Stimulated activated naive CD8-positive, alpha-beta T cell treated with anti-CD3 and anti-CD28 coated beads, Interleukin-15, Interleukin-2, amounts not matched to agents 100 ng/mL and 50 ng/mL, for 24 hours (primary cell): ENCODE measurements around the gene PSMB11.

Experiments
- H3K27ac Mint-ChIP-seq: one replicate; pipeline ENCODE4 v1.8.0; 2021; ENCODE audit warnings: mild to moderate bottlenecking, mixed read lengths
- H3K27me3 Mint-ChIP-seq: one replicate; pipeline ENCODE4 v1.8.0; 2021; ENCODE audit warnings: mixed read lengths
- H3K36me3 Mint-ChIP-seq: one replicate; pipeline ENCODE4 v1.8.0; 2021; ENCODE audit warnings: low read depth, mixed read lengths
- H3K4me1 Mint-ChIP-seq: one replicate; pipeline ENCODE4 v1.8.0; 2021; ENCODE audit warnings: low read depth, mixed read lengths
- H3K4me3 Mint-ChIP-seq: one replicate; pipeline ENCODE4 v1.8.0; 2021; ENCODE audit warnings: mild to moderate bottlenecking, mixed read lengths
- H3K9me3 Mint-ChIP-seq: one replicate; pipeline ENCODE4 v1.8.0; 2021; ENCODE audit warnings: mixed read lengths

Gene PSMB11

DNA sequence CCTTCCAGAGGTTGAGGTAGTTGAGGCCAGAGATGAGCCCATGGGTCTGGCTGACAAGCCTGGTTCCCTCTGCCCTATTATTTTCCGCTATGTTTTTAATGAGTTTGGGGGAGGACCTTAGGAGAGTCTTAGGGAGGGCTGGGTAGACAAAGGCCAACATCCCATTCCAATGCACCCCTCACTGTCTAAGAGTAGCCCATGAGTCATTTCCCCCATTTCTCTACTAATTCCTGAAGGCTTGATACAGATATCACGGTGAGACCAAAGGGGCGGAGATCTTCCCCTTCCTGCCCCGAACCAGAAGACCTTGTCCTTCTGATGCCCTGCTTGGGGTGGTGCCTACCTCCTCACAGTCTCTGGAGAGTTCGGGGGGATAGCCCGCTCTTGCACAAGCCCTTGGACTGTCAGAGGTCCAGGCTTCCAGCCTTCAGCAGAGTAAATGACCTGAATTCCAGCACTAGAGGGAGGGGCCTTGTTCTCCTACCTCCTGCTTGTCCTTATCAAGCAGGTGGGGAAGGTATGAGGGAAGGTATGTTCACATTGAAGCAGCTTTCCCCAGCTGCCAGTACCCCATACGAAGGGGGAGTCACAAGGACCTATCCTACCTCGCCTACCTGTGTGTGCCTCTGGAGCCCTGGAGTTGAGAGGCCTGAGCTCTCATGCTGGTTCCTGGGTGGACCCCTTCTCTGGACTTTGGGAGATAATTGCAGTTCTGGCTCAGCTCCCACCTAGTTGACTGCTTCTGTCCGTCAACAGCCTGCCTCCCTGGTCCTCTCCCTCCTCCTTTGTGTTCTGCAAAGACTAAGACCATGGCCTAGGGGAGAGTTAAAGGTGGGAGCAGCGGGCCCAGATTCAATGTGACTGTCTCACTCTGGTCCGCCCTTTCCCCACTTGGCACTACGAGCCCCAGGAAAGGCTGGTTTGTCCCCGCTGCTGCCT lies 3.7 kb downstream of the PSMB11 start:
- H3K36me3 Mint-ChIP-seq: no peaks in the 10 kb centered on the region
- no peaks in the 10 kb centered on the region for H3K27me3 Mint-ChIP-seq
- no peak overlapping the region for H3K4me3 Mint-ChIP-seq
- no peaks in the 10 kb centered on the region for H3K9me3 Mint-ChIP-seq
- H3K4me1 Mint-ChIP-seq: no peaks in the 10 kb centered on the region
- H3K27ac Mint-ChIP-seq: no peak overlapping the region

DNA sequence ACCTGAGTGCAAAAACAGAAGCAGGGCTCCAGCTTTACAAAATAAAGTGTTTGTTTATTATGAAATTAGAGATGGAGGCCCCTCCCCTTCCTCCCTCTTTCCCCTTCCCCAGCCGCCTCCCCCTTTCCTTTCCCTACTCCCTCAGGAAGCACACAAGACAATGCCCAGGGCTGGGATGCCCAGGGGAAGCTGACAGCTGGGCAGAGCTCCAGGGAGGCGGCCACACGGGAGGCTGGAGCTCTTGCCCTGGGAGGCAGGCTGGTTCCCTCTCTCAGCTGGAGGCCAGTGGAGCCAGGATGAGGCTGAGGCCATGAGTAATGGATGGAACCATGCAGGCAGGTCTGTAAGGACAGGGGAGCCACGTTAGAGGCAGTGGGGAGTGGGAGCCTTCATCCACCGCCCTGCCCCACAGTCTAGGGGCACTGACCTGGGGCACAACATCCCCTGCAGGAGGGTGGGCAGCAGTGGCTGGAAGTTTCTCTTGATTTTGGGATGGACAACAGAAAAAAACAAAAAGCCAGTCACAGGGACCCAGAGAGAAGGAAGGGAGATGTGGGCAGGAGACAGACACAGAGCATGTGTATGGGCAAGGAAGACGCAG lies 5.1 kb downstream of the PSMB11 start:
- H3K27ac Mint-ChIP-seq: no peak overlapping the region
- no peaks in the 10 kb centered on the region for H3K9me3 Mint-ChIP-seq
- H3K27me3 Mint-ChIP-seq: no peaks in the 10 kb centered on the region
- H3K36me3 Mint-ChIP-seq: no peaks in the 10 kb centered on the region
- H3K4me1 Mint-ChIP-seq: no peaks in the 10 kb centered on the region
- H3K4me3 Mint-ChIP-seq: no peak overlapping the region

DNA sequence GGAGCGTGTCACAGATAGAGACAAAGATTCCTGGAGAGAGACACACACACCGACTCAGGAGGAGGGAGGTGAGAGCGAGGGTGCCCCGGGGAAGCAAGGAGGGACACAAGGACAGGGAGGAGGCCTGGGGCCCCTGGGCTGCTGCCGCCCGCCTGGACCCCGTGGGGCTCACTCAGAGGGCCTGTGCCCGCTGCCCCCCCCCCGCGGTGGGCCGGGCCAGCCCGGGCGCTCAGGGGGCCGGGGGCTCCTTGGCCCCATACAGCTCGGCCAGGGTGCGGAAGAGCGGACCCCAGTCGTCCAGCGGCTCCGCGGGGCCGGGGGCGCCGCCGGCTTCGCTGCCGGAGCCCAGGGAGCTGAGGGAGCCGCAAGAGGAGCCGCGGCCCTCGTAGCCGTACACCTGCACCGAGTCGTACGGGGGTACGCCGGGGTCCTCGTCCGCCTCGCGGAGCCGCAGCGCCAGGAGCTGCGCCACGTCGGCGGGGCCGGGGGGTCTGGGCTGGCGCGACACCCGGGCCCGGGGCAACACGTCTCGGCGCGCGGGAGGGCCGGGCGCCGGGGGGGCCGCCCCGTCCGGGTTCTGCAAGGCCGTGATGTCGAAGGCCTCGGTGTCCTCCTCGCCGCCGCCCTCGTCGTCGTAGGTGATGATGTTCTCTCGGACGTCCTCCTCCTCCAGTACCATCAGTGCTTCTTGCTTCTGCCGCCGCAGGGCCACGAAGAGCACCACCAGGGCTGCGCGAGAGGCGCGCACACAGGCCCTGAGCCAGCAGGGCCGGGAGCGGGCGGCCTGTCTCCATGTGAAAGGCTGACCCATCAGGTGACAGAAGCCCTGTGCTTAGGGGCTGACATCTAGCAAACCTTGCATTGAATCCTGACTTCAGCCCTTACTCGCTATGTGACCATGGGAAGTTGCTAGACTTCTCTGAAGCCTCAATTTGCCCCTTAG lies 6.0 kb downstream of the PSMB11 start:
- Mint-ChIP-seq H3K4me3 (no peak overlapping the region), H3K27me3 (no peaks in the 10 kb centered on the region), H3K36me3 (no peaks in the 10 kb centered on the region), H3K9me3 (no peaks in the 10 kb centered on the region), H3K27ac (peak overlapping the region; percentile 2), H3K4me1 (no peaks in the 10 kb centered on the region)

DNA sequence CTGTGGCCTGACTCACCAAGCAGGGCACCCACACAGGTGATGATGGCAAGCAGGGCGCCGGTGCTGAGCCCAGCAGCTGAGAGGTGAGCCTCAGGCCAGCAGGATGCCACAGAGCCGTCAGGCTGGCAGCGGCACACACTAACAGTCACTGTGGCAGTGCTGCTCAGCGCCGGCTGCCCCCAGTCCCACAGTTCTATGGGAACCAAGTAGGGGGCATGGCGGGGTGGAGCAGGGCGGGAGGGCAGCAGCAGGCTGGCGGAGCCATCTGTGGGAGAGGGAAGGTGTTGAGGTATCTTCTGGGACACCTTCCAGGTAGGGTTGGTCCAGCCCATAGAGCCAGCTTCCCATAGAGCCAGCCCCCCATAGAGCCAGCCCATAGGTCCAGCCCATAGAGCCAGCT lies 7.0 kb downstream of the PSMB11 start:
- Mint-ChIP-seq H3K36me3 (no peaks in the 10 kb centered on the region), H3K27ac (no peak overlapping the region), H3K4me1 (no peaks in the 10 kb centered on the region), H3K4me3 (no peak overlapping the region), H3K27me3 (no peaks in the 10 kb centered on the region), H3K9me3 (no peaks in the 10 kb centered on the region)

DNA sequence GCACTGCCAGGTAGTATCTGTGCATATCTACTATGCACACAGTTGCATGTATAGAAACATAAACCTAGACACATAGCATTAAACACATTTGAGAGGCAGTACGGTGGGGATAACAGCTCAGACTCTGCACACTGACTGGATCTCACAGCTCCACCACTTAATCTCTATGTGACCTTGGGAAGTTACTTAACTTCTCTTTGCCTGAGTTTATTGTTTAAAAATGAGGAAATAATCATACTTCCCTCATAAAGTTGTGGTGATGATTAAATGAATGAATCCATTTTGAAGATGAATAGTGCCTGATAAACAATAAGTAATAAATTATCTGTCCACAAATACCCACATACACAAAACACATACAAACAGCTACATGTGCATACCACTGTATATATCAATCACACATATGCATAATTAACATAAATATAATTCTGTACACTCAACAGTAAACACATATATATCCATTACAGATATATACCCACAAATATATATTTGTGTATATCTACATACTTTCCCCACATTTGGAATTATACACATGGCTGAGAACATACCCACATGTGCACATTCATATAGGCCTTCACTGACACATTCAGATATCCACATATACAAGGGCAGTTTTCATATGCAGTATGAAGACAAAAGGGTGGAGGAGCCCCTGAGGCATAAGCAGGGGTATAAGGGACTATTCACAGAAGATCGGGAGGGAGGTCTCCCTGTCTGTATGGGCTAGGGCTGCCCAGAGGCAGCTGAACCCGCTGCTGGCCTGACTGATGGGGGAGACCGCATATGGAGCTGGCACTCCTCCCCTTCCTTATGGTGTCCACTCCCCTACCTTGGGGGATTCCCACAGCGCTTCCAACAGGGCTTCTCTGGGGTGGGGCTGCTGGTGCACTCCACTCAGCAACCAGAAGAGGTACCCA lies 9.4 kb downstream of the PSMB11 start:
- H3K27ac Mint-ChIP-seq: no peak overlapping the region
- H3K4me3 Mint-ChIP-seq: no peak overlapping the region
- peaks cover 6% of the 10 kb centered on the region for H3K4me1 Mint-ChIP-seq
- H3K9me3 Mint-ChIP-seq: no peaks in the 10 kb centered on the region
- H3K36me3 Mint-ChIP-seq: no peaks in the 10 kb centered on the region
- peaks cover 2% of the 10 kb centered on the region for H3K27me3 Mint-ChIP-seq

DNA sequence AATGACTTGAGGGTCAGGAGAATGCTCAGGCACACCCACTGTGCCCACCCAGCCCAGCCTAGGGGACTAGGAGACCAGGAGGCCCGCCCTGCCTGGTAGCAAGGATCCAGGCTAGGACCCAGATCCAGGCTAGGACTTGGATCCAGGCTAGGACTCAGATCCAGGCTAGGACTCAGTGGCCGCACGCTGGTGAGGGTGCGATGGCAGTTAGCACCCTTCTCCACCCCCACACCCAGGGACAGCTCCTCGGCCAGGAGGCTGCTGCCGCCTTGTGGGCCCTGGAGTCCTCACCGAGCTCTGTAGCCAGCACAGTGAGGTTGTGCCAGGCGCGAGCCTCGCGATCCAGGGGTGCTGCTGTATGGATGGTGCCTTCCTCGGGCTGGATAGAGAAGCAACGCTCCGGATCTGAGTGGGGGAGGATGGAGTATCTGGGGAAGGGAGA lies 10.2 kb downstream of the PSMB11 start:
- Mint-ChIP-seq H3K4me3 (no peak overlapping the region), H3K4me1 (peaks cover 13% of the 10 kb centered on the region), H3K36me3 (no peaks in the 10 kb centered on the region), H3K27me3 (peaks cover 5% of the 10 kb centered on the region), H3K27ac (no peak overlapping the region), H3K9me3 (no peaks in the 10 kb centered on the region)

DNA sequence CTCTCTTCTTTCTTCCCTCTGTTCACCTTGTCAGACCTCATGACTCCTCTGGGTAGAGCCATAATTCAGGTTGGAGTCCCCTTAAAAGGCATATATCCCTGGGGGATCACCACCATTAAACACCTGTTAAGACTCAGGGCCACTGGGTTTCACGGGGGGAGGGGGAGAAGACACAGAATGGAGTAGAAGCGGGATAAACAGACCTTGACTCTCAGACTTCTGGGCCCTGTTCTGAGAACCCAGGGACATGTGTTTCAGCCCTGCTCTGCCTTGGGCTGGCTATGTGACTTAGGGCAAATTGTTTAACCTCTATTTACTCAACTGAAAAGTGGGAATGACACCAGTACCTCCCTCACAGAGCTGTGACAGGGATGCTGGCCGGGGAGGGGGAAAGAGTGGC lies 10.7 kb downstream of the PSMB11 start:
- H3K4me1 Mint-ChIP-seq: peaks cover 13% of the 10 kb centered on the region
- no peaks in the 10 kb centered on the region for H3K36me3 Mint-ChIP-seq
- no peak overlapping the region for H3K27ac Mint-ChIP-seq
- H3K4me3 Mint-ChIP-seq: no peak overlapping the region
- H3K9me3 Mint-ChIP-seq: no peaks in the 10 kb centered on the region
- peaks cover 5% of the 10 kb centered on the region for H3K27me3 Mint-ChIP-seq

DNA sequence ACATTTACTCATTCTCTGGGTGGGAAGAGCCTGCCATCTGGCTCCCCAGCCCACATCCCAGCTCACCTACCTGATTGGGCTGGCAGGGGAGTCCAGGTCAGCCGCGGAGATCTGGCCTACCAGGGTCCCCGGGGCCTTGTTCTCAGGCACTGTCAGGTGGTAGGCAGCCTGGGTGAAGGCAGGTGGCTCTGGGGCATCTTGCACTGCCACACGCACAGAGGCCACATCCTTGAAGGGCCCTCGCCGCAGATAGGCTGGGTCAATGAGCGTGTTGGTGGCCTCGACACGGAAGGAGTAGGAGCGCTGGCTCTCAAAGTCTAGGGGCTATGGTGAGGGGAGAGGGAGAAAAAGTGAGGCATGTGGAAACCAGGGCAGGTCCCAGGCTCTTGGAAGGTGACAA lies 11.4 kb downstream of the PSMB11 start:
- no peaks in the 10 kb centered on the region for H3K9me3 Mint-ChIP-seq
- peaks cover 19% of the 10 kb centered on the region for H3K4me1 Mint-ChIP-seq
- H3K27ac Mint-ChIP-seq: no peak overlapping the region
- H3K4me3 Mint-ChIP-seq: no peak overlapping the region
- H3K27me3 Mint-ChIP-seq: peaks cover 5% of the 10 kb centered on the region
- peaks cover 4% of the 10 kb centered on the region for H3K36me3 Mint-ChIP-seq

DNA sequence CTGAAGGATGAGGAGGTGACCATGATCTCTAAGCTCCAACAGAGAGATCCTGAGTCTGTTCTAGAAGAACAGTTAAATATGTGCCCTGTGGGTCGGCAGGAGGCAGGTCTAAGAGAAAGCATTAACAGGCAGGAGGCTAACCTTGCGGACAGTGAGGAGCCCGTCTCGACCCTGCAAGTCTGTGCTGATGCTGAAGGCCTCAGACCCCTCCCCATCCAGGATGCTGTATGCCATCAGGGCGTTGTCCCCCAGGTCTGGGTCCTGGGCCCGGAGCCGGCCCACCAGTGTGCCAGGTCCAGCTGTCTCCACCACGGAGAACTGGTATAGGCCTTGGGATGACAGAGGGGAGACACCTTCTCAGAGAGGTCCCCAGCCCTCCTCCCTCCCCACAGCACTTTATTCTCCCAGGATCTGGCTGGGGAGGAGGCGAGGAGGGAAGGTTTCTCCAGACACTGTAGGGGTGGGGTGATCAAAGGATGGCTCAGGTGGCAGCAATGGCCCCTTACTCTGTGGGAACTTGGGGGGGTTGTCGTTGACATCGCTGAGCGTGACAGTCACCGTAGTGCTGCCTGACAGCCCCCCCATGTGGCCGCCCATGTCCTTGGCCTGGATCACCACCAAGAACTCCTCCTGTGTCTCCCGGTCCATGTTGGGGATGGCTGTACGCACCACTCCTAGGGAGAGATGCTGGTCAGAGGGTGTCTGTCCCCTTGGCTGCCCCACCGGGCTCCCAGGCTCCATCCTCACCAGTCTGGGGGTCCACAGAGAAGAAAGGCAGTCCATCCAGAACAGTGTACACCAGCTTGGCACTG lies 12.2 kb downstream of the PSMB11 start:
- peaks cover 5% of the 10 kb centered on the region for H3K27me3 Mint-ChIP-seq
- H3K36me3 Mint-ChIP-seq: peaks cover 7% of the 10 kb centered on the region
- no peak overlapping the region for H3K4me3 Mint-ChIP-seq
- H3K27ac Mint-ChIP-seq: no peak overlapping the region
- no peaks in the 10 kb centered on the region for H3K9me3 Mint-ChIP-seq
- H3K4me1 Mint-ChIP-seq: peaks cover 19% of the 10 kb centered on the region

DNA sequence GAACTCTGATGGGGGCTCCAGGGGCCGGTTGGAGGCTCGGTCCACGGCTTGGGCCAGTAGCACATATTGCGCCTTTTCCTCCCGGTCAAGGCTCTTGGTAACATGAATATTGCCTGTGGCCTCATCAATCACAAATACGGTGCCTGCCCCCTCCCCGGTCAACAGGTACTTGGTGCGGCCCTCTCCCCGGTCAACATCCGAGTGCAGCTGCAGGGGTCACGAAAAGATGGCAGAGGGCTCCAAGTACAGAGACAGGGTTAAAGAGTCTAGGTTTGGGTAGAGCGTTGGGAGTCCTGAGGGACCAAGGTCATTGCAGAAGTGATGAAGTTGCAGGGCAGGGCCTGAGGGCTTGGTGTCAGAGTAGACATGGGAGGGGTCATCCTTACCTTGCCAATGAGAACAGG lies 13.1 kb downstream of the PSMB11 start:
- peaks cover 13% of the 10 kb centered on the region for H3K36me3 Mint-ChIP-seq
- H3K27ac Mint-ChIP-seq: no peak overlapping the region
- peaks cover 5% of the 10 kb centered on the region for H3K27me3 Mint-ChIP-seq
- H3K4me3 Mint-ChIP-seq: no peak overlapping the region
- peaks cover 19% of the 10 kb centered on the region for H3K4me1 Mint-ChIP-seq
- no peaks in the 10 kb centered on the region for H3K9me3 Mint-ChIP-seq

DNA sequence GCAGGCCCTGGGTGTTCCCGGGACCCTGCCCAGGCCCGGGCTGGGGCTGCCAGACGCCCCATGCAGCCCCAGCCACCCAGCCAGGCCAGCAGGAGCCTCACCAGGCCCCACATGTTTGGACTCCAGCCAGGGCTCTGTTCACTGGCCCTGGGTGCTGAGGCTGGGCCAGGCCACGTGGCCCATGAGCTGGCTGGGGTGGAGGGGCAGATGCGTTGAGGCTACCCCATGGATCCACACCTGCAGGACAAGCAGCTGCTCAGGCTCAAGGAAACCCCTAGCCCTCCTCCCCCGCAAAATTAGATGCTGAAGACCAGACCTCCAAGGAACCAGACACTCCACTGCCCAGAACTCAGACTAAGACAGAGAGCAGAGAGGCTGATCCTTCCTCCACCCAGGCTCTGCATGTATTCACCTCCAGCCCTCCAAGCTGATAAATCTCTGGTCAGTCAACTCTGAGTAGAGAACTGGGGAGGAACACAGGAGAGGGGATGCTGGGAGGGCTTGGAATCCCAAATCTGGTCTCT lies 13.7 kb downstream of the PSMB11 start:
- Mint-ChIP-seq H3K27me3 (peaks cover 5% of the 10 kb centered on the region), H3K9me3 (no peaks in the 10 kb centered on the region), H3K4me1 (peaks cover 19% of the 10 kb centered on the region), H3K4me3 (peak overlapping the region; percentile 69), H3K36me3 (peaks cover 17% of the 10 kb centered on the region), H3K27ac (no peak overlapping the region)

DNA sequence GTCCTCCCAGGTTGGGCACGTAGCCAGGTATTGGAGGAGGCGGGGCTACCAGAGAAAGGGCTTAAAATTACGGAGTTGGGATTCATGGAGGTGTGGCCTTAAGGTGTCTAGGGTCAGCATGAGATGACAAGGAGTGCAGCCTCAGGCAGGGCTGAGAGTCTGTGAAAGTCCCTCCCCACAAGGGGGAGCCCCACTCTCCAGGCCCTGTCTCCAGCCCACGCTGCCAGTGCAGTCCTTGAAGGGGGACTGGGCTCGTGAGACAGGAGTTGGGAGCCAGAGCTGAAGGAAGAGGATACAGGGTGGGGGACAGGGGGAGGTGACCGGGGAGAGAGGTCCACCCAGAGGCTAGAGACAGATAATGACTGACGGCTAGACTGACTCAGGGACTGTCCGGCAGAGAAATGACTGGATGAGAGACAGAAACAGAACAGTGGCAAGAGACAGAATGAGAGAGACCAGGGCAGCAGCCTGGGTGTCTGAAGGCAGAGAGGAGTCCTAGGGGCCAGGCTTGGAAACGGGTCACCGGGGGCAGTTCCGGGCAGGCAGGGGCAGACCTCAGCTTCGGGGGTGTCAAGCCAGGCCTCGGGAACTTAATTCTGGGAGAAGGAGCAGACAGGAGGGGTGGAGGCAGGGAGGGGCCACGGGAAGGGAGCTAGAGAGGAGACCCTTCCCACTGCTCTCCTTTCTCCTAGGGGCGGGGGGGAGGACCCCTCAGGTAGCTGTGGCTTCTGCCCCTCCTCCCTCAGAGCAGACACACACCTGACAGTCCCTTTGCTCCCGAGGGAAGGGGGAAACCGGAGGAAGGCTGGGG lies 14.3 kb downstream of the PSMB11 start:
- peak overlapping the region; percentile 69 for H3K4me3 Mint-ChIP-seq
- H3K4me1 Mint-ChIP-seq: peaks cover 19% of the 10 kb centered on the region
- H3K9me3 Mint-ChIP-seq: no peaks in the 10 kb centered on the region
- peaks cover 23% of the 10 kb centered on the region for H3K36me3 Mint-ChIP-seq
- peaks cover 5% of the 10 kb centered on the region for H3K27me3 Mint-ChIP-seq
- H3K27ac Mint-ChIP-seq: no peak overlapping the region
